GM20000 (cell line): Measurements from ENCODE around the gene NDUFA13.

Source experiments
- DNase-seq: peaks from one replicate; pipeline ENCODE4 v3.0.0; 2012; ENCODE audit warnings: low spot score
- CTCF ChIP-seq: IDR thresholded peaks from 2 replicates; pipeline ENCODE4 v1.5.1; 2012; ENCODE audit warnings: mild to moderate bottlenecking, control low read depth; ENCODE audit errors: extremely low read depth, missing control alignments

The NDUFA13 gene

GRCh38 chr19:19492026-19492610, 23.9 kb upstream of the NDUFA13 start:
- no peak for TF ChIP-seq CTCF

GRCh38 chr19:19493841-19494546, 22.0 kb upstream of the NDUFA13 start:
- no peak for TF ChIP-seq CTCF
- DNase-seq, result no peak

More at GRCh38 chr19:19492026-19492610, 23.9 kb upstream of the NDUFA13 start:
- no peak for DNase-seq

- no peak for TF ChIP-seq CTCF
- no peak for DNase-seq
Observed at GRCh38 chr19:19495614-19496603, 20.1 kb upstream of the NDUFA13 start.

- DNase-seq, result no peak
- no peak for TF ChIP-seq CTCF
Observed at GRCh38 chr19:19498255-19498991, 17.6 kb upstream of the NDUFA13 start.

GRCh38 chr19:19499272-19499995, 16.6 kb upstream of the NDUFA13 start:
- TF ChIP-seq CTCF, result no peak
- DNase-seq, result no peak

- no peak for DNase-seq
- TF ChIP-seq CTCF, result no peak
Observed at GRCh38 chr19:19500975-19501644, 14.9 kb upstream of the NDUFA13 start.
